Lower lobe of right lung (tissue), 2 donors: ENCODE measurements around the gene NOL4L. TPM values are rescaled to one million over a fixed set of nuclear protein-coding genes. Genes with fewer than 3 reads are reported as not detected.

Experiments used
- ATAC-seq, 2 donors: fragments of 200-7000 bp; cut with Tn5 transposase; one replicate each; pipeline ENCODE4 v1.9.1; 2020 to 2022; ENCODE audit warnings: mild to moderate bottlenecking in 2 of 2, moderate library complexity in 2 of 2
- DNase-seq: peaks from one replicate; pipeline ENCODE4 v3.0.0-alpha.2; 2020
- H3K27ac ChIP-seq: fragments of 200-600 bp; one replicate; pipeline ENCODE4 v1.8.0; 2022
- H3K27me3 ChIP-seq: fragments of 200-600 bp; one replicate; pipeline ENCODE4 v1.8.0; 2022; ENCODE audit warnings: low read depth
- H3K36me3 ChIP-seq: fragments of 200-600 bp; one replicate; pipeline ENCODE4 v1.8.0; 2022; ENCODE audit warnings: mild to moderate bottlenecking
- H3K4me1 ChIP-seq: fragments of 200-600 bp; one replicate; pipeline ENCODE4 v1.8.0; 2022
- H3K4me3 ChIP-seq: fragments of 200-600 bp; one replicate; pipeline ENCODE4 v1.8.0; 2022; ENCODE audit warnings: mild to moderate bottlenecking
- H3K9me3 ChIP-seq: fragments of 200-600 bp; one replicate; pipeline ENCODE4 v1.8.0; 2022
- CTCF ChIP-seq: fragments of 200-600 bp; IDR thresholded peaks from one replicate; pipeline ENCODE4 v1.8.0; 2022; ENCODE audit warnings: antibody characterized with exemption, mild to moderate bottlenecking
- intact Hi-C: fragments of 100-400 bp; cut with DNase I; formaldehyde crosslinking; loops from one replicate; pipeline ENCODE4 v1.11.0; 2022
- total RNA-seq: library from RNA; stranded (reverse); fragmentation: NEBNext Ultra II Directional; extraction: Animal tissue kit (Norgen Biotek cat#: 25700); gene quantifications from one replicate; pipeline ENCODE4 v1.2.1, GENCODE V29; 2021
- donor health status: DM: no; HTN: yes; CAD: no; lungs with severe emphysema.

Gene NOL4L
- total RNA-seq, 1 donor from 2014 or later: 14.3 TPM

- no peaks in the 10 kb centered on the region for H3K9me3 ChIP-seq
- H3K27ac ChIP-seq: no peak overlapping the region
- TF ChIP-seq CTCF: no peak
- H3K27me3 ChIP-seq: peaks cover 4% of the 10 kb centered on the region
- intact Hi-C loops: no loop called here
- no peaks in the 10 kb centered on the region for H3K4me1 ChIP-seq
- H3K36me3 ChIP-seq: no peaks in the 10 kb centered on the region
- DNase-seq (no peak), ATAC-seq (no peak)
- H3K4me3 ChIP-seq: no peak overlapping the region
Measured at GRCh38 chr20:32619586-32619985, 34.5 kb upstream of the NOL4L start.

DNA sequence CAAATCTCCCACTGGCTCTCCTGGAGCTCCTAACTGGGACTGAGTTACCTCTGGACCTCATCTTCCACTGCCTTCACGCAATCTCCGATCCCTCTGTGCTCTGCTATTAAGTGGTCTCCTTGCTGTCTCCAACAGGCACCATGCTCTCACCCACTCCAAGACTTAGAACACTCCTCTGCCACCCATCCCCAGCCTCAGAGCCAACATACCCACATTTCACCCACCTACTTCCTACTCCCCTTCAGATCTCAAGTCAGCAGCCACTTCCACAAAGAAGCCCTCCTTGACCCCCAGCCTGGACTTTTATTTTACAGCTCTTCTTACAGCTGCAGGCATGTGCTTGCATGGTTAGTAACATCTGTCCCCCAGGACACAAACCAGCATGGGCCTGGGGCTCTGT lies 29.6 kb upstream of the NOL4L start:
- Histone ChIP-seq H3K36me3 (no peaks in the 10 kb centered on the region), H3K9me3 (no peaks in the 10 kb centered on the region), H3K27me3 (peaks cover 3% of the 10 kb centered on the region), H3K27ac (no peak overlapping the region), H3K4me3 (no peak overlapping the region), H3K4me1 (no peaks in the 10 kb centered on the region)
- no peak for ATAC-seq
- no peak for TF ChIP-seq CTCF
- no peak for DNase-seq
- intact Hi-C loops: no loop called here

DNA sequence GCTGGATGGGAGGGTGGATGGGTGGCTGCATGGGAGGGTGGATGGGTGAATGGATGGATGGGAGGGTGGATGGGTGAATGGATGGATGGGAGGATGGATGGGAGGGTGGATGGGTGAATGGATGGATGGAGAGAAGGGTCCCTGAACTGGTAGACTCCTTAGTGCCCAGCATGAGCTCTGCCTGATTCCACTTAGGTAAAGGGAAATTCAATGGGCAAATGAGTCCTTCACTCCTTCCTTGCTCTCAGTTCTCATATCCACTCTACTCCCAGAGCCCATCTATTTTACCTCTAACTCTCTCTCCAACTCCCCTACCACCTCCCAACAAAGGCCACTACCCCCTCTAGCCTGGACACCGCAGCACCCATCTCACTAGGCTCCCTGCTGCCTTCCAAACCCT lies 29.2 kb upstream of the NOL4L start:
- no peak for TF ChIP-seq CTCF
- no peak overlapping the region for H3K27ac ChIP-seq
- intact Hi-C loops: no loop called here
- ATAC-seq (no peak), DNase-seq (no peak)
- no peaks in the 10 kb centered on the region for H3K4me1 ChIP-seq
- H3K36me3 ChIP-seq: no peaks in the 10 kb centered on the region
- no peak overlapping the region for H3K4me3 ChIP-seq
- no peaks in the 10 kb centered on the region for H3K9me3 ChIP-seq
- H3K27me3 ChIP-seq: no peaks in the 10 kb centered on the region

DNA sequence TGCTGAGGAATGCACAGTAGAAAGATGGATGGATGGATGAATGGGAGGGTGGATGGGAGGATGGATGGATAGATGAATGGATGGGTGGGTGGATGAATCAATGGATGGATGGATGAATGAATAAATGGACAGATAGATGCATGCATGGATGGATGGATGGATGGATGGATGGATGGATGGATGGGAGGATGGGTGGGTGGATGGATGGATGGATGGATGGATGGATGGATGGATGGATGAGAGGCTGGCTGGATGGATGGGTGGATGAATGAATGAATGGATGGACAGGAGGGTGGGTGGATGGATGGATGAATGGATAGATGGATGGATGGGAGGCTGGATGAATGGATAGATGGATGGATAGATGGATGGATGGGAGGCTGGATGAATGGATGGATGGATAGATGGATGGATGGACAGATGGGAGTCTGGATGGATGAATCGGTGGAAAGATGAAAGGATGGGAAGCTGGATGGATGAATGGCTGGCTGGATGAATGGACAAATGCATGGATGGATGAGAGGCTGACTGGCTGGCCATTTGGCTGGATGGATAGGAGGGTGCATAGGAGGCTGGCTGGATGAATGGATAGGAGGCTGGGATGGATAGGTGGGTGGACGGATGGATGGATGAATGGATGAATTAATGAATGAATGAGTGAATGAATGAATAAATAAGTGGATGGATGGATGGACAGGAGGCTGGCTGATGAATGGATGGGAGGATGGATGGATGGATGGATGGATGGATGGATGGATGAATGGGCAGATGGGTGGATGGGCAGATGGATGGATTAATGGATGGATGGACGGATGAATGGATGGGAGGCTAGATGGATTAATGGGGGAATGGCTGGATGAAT lies 28.3 kb upstream of the NOL4L start:
- H3K9me3 ChIP-seq: no peaks in the 10 kb centered on the region
- ATAC-seq (no peak), DNase-seq (no peak)
- H3K36me3 ChIP-seq: no peaks in the 10 kb centered on the region
- intact Hi-C loops: no loop called here
- H3K27me3 ChIP-seq: no peaks in the 10 kb centered on the region
- H3K4me1 ChIP-seq: no peaks in the 10 kb centered on the region
- no peak overlapping the region for H3K27ac ChIP-seq
- TF ChIP-seq CTCF: no peak
- no peak overlapping the region for H3K4me3 ChIP-seq

GRCh38 chr20:32612351-32613191 lies 27.4 kb upstream of the NOL4L start:
- DNase-seq: no peak
- Histone ChIP-seq H3K36me3 (no peaks in the 10 kb centered on the region), H3K4me1 (no peaks in the 10 kb centered on the region), H3K9me3 (no peaks in the 10 kb centered on the region), H3K27me3 (no peaks in the 10 kb centered on the region), H3K4me3 (no peak overlapping the region), H3K27ac (no peak overlapping the region)
- no peak for TF ChIP-seq CTCF
- intact Hi-C loops: no loop called here
- ATAC-seq: no peak
